Activated effector memory CD4-positive, alpha-beta T cell treated with anti-CD3 and anti-CD28 coated beads, Interleukin-2, amount 50 U/mL, for 16 hours (primary cell): ENCODE results near the gene CS.
"Not testable (repeated sequence)": the region's sequence is repeated elsewhere in the genome, so short reads cannot be mapped to it uniquely, and the experiment has no call there.

ENCODE experiments used
- DNase-seq: peaks from one replicate; pipeline ENCODE4 v3.0.0-alpha.2; 2020

The CS gene

DNA sequence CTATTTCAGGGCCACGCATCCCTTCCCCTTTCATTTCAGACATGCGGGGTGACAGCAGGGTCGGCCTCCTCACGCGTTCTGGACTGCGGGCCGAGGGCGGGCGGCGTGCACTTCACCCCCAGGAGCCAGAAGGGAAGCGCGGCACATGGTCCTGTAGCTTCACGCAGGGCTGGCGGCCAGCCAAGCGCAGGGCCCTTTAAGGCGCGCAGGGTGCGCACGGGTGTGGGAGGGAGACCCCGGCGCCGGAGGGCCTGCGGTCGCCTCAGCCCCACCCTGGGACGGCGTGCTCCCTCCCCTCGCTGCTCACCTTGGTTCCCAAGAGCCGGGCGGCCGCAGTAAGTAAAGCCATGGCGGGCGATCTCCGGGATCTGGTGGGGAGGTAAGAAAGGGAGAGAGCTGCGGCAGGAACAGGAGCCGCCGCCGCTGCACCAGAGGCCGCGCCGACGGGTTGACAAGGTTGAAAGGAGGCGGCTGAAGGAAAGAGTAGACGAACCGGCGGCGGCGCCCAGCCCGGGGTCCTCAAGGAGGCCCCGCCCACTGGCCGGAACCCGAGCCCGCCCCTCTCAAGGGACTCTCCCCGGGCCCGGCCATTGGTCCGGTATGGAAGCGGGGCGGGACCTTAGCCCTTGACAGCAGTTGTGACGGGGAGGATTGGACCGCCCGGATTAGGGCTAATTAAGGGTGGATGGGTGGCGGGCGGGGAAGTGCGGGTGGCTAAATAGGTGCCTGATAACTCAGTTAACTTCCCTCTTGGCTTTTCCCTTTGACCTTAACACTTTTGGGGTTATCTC lies at the start of gene CS:
TSS of gene CS (minus strand) at position 478 of the 791 bp plus-strand sequence. CDS start at position 349, 129 bp downstream.
- DNase-seq, result peak; percentile 100

DNA sequence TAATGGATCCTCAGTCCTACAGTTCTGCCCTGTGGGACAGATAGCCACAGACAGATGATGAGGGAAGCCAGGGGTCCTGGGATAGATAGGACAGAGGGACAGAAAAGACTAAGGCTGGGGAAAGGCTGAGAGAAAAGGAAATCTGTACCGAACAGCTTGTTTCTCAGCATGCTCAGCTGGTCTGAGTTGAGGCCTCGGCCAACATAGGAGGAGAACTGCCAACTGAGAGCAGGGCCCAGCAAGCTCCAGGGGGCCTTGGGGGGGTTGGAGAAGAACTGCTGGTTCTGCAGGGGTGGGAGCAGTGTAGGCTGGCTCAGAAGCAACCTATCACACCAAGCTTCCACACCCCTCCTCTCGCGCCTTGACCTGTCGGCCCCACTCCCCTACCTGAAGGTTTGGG lies 48.6 kb upstream of the CS start:
- peak; percentile 30 for DNase-seq

DNA sequence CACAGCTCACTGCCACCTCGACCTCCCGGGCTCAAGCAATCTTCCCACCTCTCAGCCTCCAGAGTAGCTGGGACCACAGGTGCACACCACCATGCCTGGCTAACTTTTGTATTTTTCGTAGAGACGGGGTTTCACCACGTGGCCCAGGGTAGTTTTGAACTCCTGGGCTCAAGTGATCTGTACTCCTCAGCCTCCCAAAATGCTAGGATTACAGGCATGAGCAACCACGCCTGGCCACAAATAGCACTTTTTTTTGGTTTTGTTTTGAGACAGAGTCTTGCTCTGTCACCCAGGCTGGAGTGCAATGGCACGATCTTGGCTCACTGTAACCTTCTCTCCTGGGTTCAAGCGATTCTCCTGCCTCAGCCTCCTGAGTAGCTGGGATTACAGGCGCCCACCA lies 47.1 kb upstream of the CS start:
- DNase-seq, result not testable (repeated sequence)

DNA sequence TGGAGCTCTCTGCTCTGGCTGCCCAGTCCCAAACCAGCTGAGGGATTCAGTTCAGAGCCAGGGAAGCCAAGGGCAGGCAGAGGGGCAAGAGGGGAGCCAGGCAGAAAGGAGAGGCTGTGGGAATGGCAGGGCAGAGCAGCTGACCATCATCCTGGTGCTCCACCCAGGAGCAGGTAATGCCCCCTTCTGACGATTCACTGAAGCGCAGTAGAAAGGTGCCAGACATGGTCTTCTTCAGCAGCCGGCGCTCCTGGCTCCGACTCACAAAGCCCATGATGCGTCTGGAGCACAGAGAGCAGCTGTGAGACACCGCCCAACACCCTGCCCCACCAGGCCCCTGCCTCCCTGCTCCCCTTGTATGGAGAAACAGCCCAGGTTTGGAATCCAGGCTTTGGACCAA lies 46.5 kb upstream of the CS start:
- DNase-seq, result no peak

DNA sequence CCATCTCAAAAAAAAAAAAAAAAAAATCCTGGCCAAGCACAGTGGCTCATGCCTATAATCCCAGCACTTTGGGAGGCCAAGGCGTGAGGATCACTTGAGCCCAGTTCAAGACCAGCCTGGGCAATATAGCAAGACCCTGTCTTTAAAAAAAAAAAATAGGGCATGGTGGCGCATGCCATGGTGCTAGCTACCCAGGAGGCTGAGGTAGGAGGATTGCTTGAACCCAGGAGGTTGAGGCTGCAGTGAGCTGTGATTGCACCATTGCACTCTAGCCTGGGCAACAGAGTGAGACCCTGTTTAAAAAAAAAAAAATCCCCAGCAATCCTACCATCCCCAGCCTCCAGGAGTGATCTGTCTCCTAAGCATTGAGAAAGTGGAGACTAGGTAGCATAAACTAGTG lies 42.2 kb upstream of the CS start:
- DNase-seq, result not testable (repeated sequence)

DNA sequence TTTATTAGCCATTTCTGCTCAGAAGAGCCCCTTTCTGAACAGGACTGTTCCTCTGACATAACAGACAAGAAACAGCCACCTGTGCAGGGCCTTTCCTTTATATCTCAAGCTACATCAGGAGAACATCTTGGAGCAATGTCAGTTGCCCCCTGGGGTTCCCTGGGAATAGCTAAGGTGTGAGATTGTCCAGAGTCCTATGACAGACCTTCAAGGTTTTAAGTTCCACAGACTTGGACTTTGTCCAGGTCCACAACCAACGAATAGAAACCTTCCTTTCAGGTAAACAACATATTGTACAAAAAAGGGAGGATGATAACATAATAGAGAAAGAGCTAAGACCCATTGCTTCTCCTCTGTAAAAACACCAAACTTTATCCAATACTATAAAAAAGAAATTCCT lies 41.5 kb upstream of the CS start:
- DNase-seq, result no peak

DNA sequence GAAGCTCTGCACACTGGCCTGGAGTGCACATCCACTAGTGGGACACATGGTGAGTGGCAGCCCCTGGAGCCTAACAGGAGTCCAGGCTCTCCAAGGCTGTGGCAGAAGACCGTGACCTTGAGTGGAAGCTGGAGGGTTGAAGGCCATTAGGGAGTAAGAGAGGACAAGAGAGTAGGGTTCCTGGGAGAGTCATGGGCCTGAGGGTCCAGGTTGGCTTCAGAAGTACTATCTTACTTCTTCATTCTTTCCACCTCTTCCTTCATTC lies 39.0 kb upstream of the CS start:
- DNase-seq, result no peak

DNA sequence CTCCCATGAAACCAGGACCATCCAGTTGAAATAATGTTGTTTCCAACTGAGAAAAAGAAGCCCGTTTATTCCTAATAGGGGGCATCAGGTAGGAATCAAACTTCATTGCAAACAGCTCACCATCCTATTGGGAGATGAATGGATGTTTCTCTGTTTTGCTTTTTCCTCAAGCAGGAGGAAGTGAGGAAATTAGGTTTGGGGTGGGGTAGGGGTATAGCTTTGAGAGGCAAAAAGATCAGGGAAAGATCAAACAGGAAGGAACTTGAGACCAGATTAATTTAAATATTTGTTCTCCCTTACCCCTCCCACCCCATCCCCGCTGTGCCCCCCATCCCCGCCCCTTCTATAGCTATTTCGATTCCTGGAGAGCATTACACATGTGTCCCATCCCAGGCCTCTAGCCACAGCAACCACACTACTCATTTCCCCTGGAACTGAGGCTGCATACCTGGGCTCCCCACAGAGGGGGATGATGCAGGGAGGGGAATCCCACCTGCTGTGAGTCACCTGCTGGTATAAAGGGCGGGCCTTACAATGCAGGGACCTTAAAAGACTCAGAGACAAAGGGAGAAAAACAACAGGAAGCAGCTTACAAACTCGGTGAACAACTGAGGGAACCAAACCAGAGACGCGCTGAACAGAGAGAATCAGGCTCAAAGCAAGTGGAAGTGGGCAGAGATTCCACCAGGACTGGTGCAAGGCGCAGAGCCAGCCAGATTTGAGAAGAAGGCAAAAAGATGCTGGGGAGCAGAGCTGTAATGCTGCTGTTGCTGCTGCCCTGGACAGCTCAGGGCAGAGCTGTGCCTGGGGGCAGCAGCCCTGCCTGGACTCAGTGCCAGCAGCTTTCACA lies 38.4 kb upstream of the CS start, which contains the start of gene IL23A:
TSS of gene IL23A (plus strand) at position 577 of the 850 bp plus-strand sequence. CDS start at position 738, 161 bp downstream.
- DNase-seq, result peak; percentile 95

DNA sequence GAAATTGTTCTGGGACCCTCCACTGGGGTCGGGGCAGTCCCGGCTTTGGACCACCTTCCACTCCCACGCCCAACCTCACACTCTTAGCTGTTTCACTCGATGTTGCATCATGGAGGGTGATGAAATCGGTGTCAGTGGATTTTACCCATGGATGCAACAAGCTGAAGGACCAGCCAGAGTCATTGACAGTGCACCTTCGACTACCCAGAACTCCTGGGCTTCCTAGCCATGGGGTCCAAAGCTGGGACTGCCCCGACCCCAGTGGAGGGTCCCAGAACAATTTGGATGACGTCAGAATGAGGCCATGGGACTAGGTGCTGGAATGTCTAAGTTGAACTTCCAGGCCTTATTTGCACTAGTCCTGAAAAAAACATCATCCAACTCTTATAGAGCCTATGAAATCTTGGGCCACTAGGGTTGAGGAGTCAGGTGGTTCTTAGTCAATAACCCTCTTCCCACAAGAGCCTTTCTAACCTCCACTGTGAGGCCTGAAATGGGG lies 37.7 kb upstream of the CS start:
- no peak for DNase-seq

DNA sequence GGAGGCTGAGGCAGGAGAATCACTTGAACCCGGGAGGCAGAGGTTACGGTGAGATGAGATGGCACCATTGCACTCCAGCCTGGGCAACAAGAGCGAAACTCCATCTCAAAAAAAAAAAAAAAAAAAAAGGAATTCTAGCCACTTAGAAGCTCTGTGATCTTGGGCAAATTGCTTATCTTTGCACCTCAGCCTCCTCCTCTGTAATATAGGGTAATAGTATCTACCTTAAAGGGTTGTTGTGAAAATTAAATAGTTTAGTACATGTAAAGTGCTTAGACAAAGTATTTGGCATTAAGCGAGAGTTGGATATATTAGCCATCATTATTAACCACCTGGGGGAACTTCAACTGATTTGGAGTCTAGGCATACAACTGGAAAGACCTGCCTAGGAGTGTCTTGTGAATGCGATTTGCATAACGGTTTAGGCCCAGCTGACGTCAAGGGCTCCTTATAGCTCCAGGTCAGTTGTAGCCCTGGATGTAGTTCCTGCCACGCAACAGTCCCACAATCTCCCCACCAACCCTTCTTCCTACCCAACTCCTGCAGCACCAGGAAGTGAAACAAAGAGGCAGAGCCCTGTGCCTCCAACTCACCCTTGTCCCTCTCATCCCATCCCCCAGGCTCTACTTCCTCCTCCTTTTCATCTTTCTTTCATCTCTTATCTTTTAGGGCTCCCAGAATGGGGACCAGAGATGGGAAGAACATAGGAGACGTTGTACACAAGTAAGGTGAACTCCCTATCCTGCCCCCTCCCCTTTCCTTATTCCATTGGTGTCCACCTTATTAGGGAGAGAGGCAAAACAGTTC lies 36.4 kb upstream of the CS start:
- DNase-seq, result no peak

DNA sequence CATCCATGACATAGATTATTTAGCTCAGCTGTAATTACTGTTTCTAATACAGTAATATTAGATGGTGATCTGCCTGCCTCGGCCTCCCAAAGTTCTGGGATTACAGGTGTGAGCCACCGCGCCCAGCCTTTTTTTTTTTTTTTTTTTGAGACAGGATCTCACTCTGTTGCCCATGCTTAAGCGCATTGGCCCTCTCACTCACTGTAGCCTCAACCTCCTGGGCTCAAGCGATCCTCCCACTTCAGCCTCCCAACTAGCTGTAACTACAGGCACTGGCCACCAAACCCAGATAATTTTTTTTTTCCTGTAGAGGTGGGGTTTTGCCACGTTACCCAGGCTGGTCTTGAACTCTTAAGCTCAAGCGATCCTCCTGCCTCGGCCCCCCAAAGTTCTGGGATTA lies 35.4 kb upstream of the CS start:
- not testable (repeated sequence) for DNase-seq

DNA sequence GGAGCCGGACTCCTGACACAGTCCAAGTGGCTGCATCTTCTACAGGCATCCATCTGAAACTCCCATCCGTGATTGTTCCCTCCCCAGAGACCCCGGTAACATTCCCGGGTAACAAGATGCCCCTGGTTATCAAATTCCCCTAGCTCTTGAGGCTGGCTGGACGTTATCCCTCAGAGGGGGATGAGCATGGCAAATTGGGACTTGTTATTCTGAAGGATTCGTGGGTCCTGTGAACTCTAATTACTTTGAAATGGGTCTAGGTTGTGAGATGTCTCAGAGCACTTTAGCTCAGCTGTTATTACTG lies 34.3 kb upstream of the CS start:
- DNase-seq, result no peak

DNA sequence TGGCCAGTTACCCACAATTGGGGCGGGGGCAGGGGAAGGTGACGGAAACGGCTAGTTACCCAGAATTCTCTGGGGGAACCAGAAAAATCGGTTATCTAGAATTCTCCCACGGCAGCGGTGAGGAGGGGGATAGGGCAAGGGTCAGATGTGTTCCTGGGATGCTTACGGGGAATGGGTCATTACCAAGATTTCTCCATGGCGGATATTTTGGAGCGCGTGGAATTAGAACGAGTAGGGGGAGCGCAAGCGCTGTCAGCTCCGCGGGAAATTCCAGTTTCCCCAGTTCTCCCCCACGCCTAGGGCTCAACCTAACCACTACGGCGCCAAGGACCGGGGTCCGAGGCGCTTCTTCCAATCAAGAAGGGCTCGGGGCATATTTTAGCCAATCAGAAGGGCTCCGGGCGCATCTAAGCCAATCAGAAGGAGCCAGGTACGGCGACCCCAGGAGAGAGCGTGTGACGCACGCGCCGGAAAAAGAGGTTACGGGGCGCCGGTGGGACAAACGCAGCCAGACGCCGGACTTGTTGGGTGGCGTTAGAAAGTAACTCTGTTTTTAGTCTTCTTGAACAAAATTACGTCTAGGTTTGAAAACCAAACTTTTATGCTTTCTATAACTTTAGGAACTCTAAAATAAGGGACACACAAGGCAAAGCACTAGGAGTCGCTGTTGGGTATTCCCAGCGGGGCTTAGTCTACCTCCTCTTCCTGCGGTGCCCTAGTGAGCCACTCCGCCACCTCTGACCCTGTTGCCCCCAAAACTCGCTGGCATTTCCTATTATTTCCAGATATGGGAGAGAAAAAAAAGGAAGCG lies 33.8 kb upstream of the CS start, which contains the start of gene PAN2:
TSS of gene PAN2 (minus strand) at position 322 of the 811 bp plus-strand sequence. CDS start 906 bp downstream, outside the sequence.
- peak; percentile 97 for DNase-seq

DNA sequence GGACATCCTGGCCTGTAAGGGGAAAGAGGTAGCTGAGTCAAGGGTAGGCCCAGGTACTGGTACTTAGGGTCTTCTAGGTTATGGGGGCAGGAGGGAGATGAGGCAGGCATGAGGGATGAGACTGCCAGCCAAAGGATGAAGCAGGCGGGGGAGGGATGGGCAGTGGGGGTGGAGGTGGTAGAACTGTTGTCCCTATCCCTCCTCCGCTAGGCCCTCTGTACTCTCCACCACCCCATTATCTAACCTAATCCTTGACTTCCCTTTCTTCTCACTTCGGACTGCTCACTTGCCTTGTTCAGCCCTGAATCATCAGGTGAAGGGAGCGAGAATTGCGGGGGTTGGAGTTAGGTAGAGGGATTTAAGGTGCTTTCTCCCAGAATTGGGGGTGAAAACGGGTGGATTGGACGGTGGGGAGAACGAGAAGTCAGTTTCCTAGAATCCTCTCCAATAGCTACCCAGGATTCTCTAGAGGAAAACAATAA lies 33.1 kb upstream of the CS start:
- DNase-seq, result no peak

DNA sequence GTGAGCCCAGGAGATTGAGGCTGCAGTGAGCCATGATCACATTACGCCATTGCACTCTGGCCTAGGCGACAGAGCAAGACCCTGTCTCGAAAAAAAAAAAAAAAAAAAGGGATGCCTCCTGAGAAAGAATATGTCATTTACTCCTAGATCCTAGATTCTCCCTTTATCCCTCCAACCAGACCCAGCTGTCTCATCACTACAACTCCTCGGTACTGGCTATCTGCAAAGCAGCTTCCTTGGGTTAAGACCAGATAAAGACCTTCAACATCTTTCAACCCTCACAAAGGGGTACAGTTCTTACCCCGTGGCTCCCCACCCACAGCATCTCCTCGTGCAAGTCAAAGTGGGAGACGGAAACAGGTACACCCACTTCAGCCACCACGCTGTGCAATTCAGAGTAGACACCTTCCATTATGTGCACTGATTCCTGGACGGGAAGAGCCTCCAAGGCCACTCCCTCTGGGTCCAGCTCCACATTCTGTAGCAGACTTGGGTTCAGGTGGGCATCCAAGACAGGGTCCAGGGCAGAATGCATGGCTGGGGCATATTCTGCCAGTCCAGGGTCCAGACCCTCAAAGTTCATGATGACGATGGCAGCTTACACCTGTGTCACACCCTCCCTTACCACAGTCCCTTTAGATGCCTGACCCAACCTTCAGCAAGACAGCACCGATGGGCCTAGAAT lies 32.5 kb upstream of the CS start:
- no peak for DNase-seq

DNA sequence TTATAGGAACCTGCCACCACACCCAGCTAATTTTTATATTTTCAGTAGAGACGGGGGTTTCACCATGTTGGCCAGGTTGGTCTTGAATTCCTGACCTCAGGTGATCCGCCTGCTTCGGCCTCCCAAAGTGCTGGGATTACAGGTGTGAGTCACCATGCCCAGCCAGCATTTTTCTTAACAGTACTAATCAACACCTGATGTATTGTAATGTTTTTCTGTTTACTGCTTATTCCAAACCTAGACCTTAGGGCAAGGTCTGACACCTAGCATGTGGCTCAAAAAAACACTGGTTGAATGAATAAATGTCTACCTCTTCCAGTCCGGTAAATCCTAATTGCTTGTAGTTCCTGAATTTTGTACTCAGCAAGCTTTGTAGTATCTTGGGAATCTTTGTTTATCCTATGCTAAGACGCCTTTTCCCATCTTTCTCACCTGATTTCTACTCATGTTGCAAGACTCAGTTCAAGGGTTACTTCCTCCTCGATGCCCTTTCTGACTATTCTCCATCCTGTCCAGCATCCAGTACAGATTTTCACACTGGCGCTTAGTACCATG lies 30.9 kb upstream of the CS start:
- no peak for DNase-seq

DNA sequence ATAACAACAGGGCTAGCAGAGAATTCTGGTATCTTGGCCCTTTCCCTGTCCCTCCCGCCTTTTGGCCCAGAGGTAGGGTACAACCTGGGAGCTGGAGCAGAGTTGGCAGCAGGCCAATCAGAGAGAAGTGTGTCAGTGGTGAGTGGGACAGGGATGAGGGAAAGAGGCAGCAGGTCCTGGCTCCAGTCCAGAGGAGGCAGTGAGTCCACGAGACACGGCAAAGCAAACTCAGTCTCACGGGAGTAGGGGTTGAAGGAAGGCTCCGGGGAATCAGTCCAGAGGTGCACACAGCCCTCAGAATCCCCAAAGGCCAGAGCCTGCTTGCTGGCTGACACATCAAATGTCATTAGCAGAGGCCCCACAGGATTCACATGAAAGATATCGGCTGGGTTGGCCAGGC lies 26.4 kb upstream of the CS start:
- DNase-seq, result no peak

DNA sequence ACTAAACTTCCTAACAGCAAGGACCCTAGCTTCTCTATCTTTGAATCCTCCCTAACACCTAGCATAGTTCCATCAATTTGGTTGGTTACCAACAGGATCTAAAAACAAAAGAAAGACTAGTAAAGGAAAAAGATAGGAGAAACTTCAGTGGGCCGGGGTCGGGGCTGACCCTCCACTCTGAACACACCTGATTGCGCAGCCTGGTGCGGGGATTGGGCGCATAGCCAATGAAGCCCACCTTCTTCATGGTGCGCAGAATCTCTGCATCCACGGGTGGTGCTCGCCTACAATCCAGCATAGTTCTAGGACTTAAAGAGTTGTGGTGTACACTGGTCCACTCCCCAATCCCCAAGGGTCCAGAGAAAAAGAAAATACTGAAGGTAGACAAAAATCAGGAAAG lies 26.0 kb upstream of the CS start:
- no peak for DNase-seq

DNA sequence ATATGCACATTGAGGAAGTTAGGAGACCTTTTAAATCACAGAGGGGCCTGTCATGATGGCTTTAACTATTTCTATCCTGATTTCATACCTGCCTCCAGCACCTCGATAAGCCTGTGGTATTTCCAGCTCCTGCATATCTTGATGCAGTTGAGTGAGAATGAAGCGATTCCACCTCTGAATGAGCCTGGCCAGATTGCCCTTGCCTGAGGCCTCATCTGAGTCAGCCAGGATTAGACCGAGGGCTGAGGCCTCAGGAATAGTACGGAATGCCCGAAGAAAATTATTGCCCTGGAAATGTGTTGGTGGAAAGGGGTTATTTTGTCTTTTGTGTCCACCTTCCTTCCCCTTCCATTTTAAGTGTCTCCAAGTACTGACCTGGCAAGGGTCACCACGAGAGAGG lies 24.1 kb upstream of the CS start:
- no peak for DNase-seq

DNA sequence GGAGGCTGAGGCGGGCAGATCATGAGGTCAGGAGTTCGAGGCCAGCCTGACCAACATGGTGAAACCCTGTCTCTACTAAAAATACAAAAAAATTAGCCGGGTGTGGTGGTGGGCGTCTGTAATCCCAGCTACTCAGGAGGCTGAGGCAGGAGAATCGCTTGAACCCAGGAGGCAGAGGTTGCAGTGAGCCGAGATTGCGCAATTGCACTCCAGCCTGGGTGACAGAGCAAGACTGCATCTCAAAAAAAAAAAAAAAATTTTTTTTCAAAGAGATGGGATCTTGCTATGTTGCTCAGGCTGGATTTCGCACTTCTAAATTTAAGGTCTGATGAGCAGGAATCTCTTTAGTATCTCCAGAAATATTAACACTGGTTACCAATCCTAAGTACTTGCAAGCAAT lies 21.5 kb upstream of the CS start:
- DNase-seq, result not testable (repeated sequence)

DNA sequence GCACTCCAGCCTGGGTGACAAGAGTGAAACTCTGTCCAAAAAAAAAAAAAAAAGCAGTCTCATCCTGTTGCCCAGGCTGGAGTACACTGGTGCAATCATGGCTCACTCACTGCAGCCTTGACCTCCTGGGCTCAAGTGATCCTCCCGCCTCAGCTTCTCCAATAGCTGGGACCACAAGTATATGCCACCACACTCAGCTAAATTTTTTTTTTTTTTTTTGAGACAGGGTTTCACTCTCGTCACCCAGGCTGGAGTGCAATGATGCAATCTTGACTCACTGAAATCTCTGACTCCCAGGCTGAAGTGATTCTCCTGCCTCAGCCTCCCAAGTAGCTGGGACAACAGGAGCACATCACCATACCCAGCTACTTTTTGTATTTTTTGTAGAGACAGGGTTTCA lies 20.9 kb upstream of the CS start:
- DNase-seq, result no peak
